Left forelimb (tissue), 1 donor: ENCODE results near the gene PCDH15.

ENCODE experiments used
- DNase-seq: peaks from one replicate; pipeline ENCODE4 v3.0.0-alpha.2; 2018; ENCODE audit warnings: low spot score

The PCDH15 gene

GRCh38 chr10:54708021-54708420 lies 93.0 kb downstream of the PCDH15 start:
- no peak for DNase-seq

DNA sequence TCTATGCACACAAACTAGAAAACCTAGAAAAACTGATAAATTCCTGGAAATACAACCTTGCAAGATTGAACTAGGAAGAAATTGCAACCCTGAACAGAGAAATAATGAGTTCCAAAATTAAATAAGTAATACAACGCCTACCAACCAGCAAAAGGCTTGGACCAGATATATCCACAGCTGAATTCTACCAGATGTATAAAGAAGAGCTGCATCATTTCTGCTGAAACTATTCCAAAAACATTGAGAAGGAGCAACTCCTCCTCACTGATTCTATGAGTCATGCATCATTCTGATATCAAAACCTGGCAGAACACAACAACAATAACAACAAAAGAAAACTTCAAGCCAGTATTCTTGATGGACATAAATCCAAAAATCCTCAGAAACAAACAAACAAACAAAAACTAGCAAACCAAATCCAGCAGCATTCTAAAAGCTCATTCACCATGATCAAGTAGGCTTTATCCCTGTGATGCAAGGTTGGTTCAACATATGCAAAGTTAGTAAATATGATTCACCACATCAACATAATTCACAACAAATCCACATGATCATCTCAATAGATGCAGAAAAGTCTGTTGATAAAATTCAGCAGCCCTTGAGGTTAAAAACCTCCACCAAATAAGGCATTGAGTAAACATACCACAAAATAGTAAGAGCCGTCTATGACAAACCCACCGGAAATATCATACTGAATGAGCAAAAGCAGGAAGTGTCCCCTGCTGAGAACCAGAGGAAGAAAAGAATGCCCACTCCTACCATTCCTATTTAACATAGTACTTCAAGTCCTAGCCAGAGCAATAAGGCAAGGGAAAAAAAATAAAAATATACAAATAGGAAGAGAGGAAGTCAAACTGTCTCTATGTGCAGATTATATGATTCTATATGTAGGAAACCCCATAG lies 98.2 kb downstream of the PCDH15 start:
- DNase-seq = no peak

- DNase-seq = no peak
Measured at GRCh38 chr10:54691331-54691730, 109.7 kb downstream of the PCDH15 start.

DNA sequence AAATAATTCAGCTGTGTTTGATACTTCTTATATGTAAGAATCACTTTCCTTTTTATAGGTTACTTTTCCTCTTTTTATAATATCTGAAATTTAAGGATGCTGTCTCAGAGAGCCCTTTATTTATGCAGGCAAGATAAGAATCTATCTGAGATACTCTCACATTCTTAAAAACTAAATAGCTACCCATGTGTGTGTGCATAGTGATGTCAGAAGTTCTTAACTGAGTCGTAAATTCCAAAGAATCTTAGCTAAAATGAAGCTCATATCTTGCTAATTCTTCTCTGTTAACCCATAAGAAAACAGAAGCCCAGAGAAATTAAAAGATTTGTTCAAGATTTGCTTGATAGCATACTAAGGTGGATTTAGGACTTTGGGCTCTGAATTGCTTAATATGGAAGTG lies 118.5 kb downstream of the PCDH15 start:
- DNase-seq = no peak

- no peak for DNase-seq
Measured at GRCh38 chr10:54681136-54681535, 119.9 kb downstream of the PCDH15 start.

GRCh38 chr10:54667136-54667535 lies 133.9 kb downstream of the PCDH15 start:
- DNase-seq = no peak

GRCh38 chr10:54666192-54666591 lies 134.8 kb downstream of the PCDH15 start:
- no peak for DNase-seq

DNA sequence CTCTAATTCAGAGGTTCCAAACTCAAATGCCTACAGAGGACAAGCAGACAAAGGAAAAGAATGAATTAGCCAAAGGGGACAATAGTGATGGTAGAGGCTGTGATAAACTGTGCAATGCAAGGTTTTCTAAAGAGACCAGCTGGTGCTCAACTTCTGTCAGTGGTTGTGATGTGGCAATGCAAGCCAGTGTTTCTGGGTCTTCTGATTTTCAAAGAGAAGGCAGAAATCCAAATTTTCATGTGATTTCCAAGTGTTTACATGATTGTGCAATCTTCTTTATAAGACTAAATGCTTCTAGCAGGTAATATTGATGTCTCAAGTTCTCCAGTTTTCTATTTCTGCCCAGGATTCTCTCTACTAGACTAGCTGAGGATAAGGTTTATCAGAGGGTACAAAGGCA lies 135.9 kb downstream of the PCDH15 start:
- DNase-seq = no peak

- no peak for DNase-seq
Measured at GRCh38 chr10:54660397-54660796, 140.6 kb downstream of the PCDH15 start.

GRCh38 chr10:54656643-54657042 lies 144.4 kb downstream of the PCDH15 start:
- DNase-seq = no peak

GRCh38 chr10:54653518-54653917 lies 147.5 kb downstream of the PCDH15 start:
- no peak for DNase-seq

GRCh38 chr10:54650547-54650946 lies 150.5 kb downstream of the PCDH15 start:
- no peak for DNase-seq

DNA sequence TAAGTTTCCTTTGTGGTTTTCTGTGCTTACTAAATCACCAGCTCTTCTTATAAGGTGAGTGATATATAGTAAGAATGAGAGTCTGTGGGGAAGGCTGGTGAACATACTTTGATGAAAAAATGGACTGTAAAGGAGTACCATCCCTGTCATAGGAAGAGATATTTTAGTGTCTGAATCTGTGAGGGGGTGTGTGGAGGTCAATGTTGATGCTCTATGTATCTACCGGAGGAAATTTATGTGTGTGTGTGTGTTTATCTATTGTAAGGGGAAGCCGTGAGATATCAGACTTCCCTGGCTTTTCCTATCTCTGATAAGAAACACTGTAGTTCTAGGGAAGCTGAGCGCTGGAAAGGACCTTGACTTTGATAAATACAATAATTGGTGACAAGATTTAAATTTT lies 179.0 kb downstream of the PCDH15 start:
- DNase-seq = no peak

DNA sequence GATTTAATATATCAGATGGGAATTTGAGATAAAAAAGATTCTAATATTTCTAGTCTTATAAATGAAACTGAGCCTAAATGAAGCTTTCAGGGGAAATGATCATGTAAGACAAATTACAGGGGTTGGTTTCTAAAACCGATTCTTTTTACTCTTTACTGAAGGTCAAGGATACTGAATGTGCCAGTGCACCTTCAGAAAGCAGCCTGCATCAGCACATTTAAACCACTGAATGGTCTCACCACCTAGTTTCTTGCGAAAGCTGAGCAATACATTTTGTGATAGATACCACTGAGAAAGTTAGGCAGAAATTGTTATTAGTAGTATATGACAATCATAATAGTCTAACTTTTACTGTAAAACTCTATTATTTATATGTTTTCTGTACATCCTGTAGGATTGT lies 180.7 kb downstream of the PCDH15 start:
- DNase-seq = no peak

DNA sequence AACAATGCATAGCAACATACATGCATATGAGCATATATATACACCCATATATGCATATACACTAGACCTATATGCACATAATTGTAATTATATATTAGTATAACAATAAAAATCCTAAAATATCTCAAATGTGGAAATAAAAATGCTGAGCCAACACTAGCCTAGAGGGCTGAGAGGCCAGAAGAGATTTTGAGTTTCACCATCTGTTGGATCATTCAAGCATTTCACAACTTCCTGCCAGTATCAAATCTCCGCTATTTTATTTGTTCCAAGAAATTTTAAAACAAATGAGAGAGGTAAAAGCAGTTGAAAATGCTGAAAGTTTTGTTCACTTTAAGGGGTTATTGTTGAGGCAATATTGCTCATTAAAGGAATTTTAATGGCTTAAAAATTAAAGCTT lies 187.0 kb downstream of the PCDH15 start:
- no peak for DNase-seq

GRCh38 chr10:54613162-54613561 lies 187.9 kb downstream of the PCDH15 start:
- DNase-seq = no peak

- no peak for DNase-seq
Measured at GRCh38 chr10:54609423-54609822, 191.6 kb downstream of the PCDH15 start.

- DNase-seq = no peak
Measured at GRCh38 chr10:54607983-54608382, 193.0 kb downstream of the PCDH15 start.

- no peak for DNase-seq
Measured at GRCh38 chr10:54594289-54594688, 206.7 kb downstream of the PCDH15 start.

GRCh38 chr10:54587971-54588370 lies 213.1 kb downstream of the PCDH15 start:
- DNase-seq = no peak

GRCh38 chr10:54585572-54585971 lies 215.5 kb downstream of the PCDH15 start:
- DNase-seq = no peak

- no peak for DNase-seq
Measured at GRCh38 chr10:54577682-54578081, 223.3 kb downstream of the PCDH15 start.

DNA sequence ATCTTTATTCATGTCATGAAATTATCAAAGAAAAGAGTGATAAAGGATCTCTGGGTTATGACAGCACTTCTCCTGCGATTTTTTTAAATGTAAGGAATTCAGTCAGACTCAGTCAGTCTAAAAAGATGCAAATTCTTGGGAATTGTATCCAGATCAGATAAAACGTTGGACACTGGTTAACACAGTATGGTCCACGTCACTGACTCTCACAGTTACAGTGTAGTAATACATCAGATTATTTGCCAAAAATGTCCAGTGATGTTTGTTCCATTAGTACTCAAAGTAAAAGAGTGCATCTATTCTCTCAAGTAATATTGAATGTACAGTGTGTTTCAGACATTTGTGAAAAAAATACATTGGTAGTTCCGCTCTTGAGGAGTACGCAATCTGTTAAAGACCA lies 224.5 kb downstream of the PCDH15 start:
- DNase-seq = no peak

- DNase-seq = no peak
Measured at GRCh38 chr10:54559498-54559897, 241.5 kb downstream of the PCDH15 start.
